Measurements from ENCODE around the gene CXXC5. TPM values are rescaled to one million over a fixed set of nuclear protein-coding genes. Genes with fewer than 3 reads are reported as not detected.
A peak's percentile ranks its signal among the peaks of the same experiment; 100 is the strongest.

CXXC5 gene
- total and polyA plus RNA-seq, 2 of the 4 experiments (the other 2 are of a cell fraction): 24.9 to 35.7 TPM

DNA sequence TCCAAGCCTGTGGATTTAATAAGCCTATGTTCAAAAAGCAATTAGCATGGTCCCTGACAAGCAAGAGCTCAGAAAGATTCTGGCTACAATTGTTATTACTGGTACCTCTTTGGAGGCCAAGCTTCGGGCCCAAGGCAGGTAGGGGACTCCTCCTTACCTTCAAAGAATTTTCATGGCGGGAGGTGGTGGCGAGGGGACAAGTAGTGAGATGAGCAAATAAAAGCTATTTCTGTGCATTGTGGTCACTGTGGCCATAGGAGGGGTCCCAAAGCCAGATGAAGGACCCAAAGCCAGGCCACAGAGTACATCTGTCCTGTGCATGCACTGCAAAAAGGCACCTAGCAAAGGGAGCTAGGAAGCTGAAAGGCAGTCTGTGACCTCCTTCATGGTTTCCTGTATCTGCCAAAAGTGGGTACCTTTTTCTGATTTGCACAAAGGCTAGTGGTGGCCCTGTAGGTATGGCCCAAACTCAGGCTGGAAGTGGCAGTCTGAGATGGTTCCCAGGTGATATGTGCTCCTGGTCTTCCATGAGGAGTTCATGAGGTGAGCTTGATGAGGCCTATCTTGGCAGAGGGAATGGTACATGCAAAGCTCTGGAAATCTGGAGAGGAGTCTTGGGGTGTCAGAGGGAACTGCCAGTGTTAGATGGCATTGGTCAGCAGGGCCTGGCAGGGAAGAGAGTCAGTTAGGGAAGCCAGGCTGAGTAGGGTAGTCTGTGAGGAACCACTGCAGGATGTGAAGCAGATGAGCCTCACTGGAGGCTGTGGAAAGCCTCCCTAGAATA is 3.3 kb upstream of the CXXC5 start (continued):
- no peak for TF ChIP-seq CTCF (conservative IDR thresholded peaks at IDR 0.05; ENCODE audit: low read depth, low read length)

DNA sequence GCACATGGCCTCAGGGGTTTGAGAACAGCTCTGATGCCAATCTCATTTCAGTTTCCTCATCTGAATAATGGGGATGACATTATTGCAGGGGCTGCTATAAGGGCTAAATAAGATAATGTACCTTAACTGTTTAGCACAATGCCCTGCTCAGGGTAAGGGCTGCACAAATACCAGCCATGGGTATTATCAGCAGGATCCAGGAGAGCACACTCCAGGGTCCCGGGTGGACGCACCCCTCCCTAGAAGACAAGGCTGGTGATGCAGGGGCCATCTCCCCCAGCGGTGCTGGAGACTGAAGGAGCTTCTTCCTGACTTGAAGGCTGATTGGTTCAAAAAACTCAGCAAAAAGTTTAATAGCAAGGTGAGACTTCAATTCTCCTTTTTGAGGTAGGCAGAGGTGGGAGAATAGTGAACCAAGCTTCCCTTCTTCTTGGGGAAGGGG is 2.7 kb upstream of the CXXC5 start:
- intact Hi-C loops (cut with micrococcal nuclease): no loop called here
- no peak overlapping the region for H3K4me2 ChIP-seq (ENCODE audit: low read depth, low read length)
- no peak for TF ChIP-seq CEBPB (IDR thresholded peaks at IDR 0.05; ENCODE audit: low read depth, low read length)
- no peak for TF ChIP-seq SMC3 (IDR thresholded peaks at IDR 0.05; ENCODE audit: low read depth, low read length)
- no peak for TF ChIP-seq CHD1 (IDR thresholded peaks at IDR 0.05; ENCODE audit: low read depth, low read length)
- TF ChIP-seq MAZ (IDR thresholded peaks at IDR 0.05; ENCODE audit: borderline replicate concordance, low read depth, low read length): no peak
- no peak for TF ChIP-seq FOS (IDR thresholded peaks at IDR 0.05; ENCODE audit: low read depth, low read length)
- TF ChIP-seq MAFK (IDR thresholded peaks at IDR 0.05; ENCODE audit: low read depth, low read length): no peak
- no peak for TF ChIP-seq RAD21 (IDR thresholded peaks at IDR 0.05; ENCODE audit: low read length)
- TF ChIP-seq NFE2L2 (IDR thresholded peaks at IDR 0.05; ENCODE audit: low read depth, low read length): no peak
- TF ChIP-seq RFX5 (IDR thresholded peaks at IDR 0.05; ENCODE audit: low read depth, low read length): no peak
- TF ChIP-seq CTCF (conservative IDR thresholded peaks at IDR 0.05; ENCODE audit: low read depth, low read length): no peak

More for the DNA sequence above, 2.7 kb upstream of the CXXC5 start:
- H3K9me1 ChIP-seq (ENCODE audit: insufficient read depth, low read length): no peaks in the 10 kb centered on the region
- dilution Hi-C loops (cut with HindIII; ENCODE audit: low sequenced_read_pairs, unreplicated experiment): loop anchor here (25.0 kb wide), 1 partner anchor 117 kb away; no protein-coding TSS in a partner anchor
- WGBS, 2 experiments (ENCODE audit: extremely low coverage in 2 of 2, insufficient read length in 1 of 2): no CpG with 5 or more reads among the region's 3 CpGs
- H3K9ac ChIP-seq (ENCODE audit: low read depth, low read length): no peak overlapping the region
- ChIA-PET POLR2A (ENCODE audit: unreplicated experiment) (no interaction called here), CTCF (interaction anchor here (1.3 kb wide), 1 partner anchor 121 kb away, joined by 3 read pairs; no protein-coding TSS in a partner anchor)
- no peaks in the 10 kb centered on the region; the same call in none of the 2 replicates for H3K4me1 ChIP-seq (ENCODE audit: control insufficient read depth, insufficient read depth, low read length)
- no peak overlapping the region for H2BK120ac ChIP-seq (ENCODE audit: low read depth, low read length)
- peaks cover 4% of the 10 kb centered on the region; the same call in 1 of the 2 replicates for H3K27me3 ChIP-seq (ENCODE audit: control insufficient read depth, insufficient read depth, low read length)
- no peak overlapping the region for H4K8ac ChIP-seq (ENCODE audit: low read depth in 2 of 2, low read length in 2 of 2)
- no peak overlapping the region for H3K18ac ChIP-seq (ENCODE audit: low read depth, low read length)
- in situ Hi-C loops (cut with MboI; ENCODE audit: low sequenced_read_pairs): loop anchor here (25.0 kb wide), 1 partner anchor 467 kb away; the partner anchor contains the start of gene PURA
- H3K36me3 ChIP-seq (ENCODE audit: control insufficient read depth, insufficient read depth, low read length): no peaks in the 10 kb centered on the region
- no TSS peak for BruUV-seq (replicated peaks)
- ATAC-seq (ENCODE audit: low read depth) (no peak), DNase-seq (no peak)
- H3K4me3 ChIP-seq (ENCODE audit: insufficient read depth, low read depth, low read length): no peak overlapping the region
- H3K4ac ChIP-seq (ENCODE audit: low read depth, low read length): no peak overlapping the region
- H3K9me3 ChIP-seq (ENCODE audit: control insufficient read depth, insufficient read depth, low read length): no peaks in the 10 kb centered on the region
- H2AFZ ChIP-seq (replicated peaks; ENCODE audit: low read length, poor library complexity): no peak overlapping the region
- H2BK20ac ChIP-seq (ENCODE audit: low read depth, low read length): no peak overlapping the region
- H4K20me1 ChIP-seq (ENCODE audit: insufficient read depth, low read length): no peaks in the 10 kb centered on the region
- H4K5ac ChIP-seq (ENCODE audit: low read depth, low read length): no peak overlapping the region
- 0 out of 2 replicates have a peak overlapping the region, but pooled peaks have one; percentile 40 for H2AK5ac ChIP-seq (ENCODE audit: low read depth, low read length)
- H3K56ac ChIP-seq (ENCODE audit: extremely low read depth, insufficient read depth, low read length): no peak overlapping the region
- no peak overlapping the region for H4K91ac ChIP-seq (ENCODE audit: insufficient read depth, low read depth, low read length)
- no peak overlapping the region for H3K14ac ChIP-seq (replicated peaks; ENCODE audit: low read depth, low read length)
- H3K79me1 ChIP-seq (ENCODE audit: low read depth in 1 of 2, low read length in 2 of 2): peaks cover 5 to 8% of the 10 kb centered on the region in 2 experiments; a peak in 2 of 4 replicates
- H2BK5ac ChIP-seq (ENCODE audit: low read depth, low read length, poor library complexity, severe bottlenecking): no peak overlapping the region
- no peak overlapping the region for H3K23ac ChIP-seq (ENCODE audit: low read depth, low read length)
- H2AK9ac ChIP-seq (replicated peaks; ENCODE audit: low read depth, low read length, poor library complexity): no peak overlapping the region
- no peak overlapping the region for H3K27ac ChIP-seq (ENCODE audit: insufficient read depth, low read length)
- H2BK15ac ChIP-seq (ENCODE audit: low read depth, low read length): no peak overlapping the region

Data from IMR-90 (cell line).